ENCODE data around the gene HCAR3.
"Not testable (repeated sequence)": the region's sequence is repeated elsewhere in the genome, so short reads cannot be mapped to it uniquely, and the experiment has no call there.

HCAR3 gene

DNA sequence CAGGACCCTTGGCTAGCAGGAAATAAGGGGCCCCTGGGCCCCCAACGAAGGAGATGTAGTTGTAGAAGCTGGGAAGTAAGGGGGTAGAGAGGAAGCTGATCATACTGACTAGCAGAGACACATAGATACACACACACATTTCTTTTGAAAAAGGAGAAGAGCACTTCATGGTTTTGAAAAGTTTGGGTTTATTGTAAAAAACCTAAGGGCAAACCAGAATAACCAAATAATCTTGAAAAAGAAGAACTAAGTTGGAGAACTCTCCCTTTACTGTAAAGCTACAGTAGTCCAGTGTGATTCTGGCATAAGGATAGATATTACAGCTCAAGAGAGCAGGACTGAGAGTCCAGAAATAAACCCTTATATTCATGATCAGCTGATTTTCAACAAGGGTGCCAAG, 5.8 kb upstream of the HCAR3 start:
- no peak for DNase-seq (ENCODE audit: low spot score)

DNA sequence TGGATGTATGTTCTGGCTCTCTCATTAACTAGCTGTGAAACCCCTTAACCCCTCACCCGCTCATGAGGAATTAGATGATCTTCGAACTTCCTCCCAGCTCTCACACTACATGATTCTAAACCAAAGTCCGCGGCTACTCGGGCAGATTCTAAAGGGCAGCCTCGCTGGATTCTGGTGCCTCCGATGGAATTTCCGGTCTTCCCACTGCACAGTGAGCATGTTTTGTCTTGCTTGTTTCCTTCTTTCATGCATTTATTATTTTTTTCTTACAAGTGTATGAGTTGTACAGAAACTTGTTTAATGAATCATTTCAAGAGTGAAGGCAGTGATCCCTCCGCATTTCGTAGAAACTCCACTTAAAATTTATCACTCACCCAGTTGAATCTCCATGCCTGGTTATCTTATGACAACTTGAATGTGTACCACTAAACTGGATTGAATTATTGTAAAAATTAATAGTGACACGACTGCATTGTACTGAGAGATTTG, 4.5 kb upstream of the HCAR3 start:
- peak; percentile 23 for DNase-seq (ENCODE audit: low spot score)

DNA sequence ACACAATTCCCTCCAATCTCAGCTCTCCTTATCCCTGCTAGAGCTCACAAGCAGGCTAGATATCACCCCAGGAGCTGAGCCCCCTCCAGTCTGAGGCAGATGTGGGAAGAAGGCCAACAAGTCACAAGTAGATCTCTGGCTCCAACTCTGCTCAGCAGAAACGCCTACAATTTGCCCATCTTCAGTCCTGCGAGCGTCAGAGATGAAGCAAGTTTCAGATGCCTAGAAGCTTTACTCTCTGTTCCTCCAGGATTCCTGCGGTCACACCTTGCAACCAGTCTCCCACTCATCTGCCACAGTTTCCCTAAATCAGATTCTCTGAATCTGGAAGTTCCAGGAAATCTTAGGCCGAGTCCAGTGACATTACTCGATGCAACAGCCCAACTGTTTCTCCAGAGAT, 1.4 kb downstream of the HCAR3 start:
- DNase-seq (ENCODE audit: low spot score), result not testable (repeated sequence)

DNA sequence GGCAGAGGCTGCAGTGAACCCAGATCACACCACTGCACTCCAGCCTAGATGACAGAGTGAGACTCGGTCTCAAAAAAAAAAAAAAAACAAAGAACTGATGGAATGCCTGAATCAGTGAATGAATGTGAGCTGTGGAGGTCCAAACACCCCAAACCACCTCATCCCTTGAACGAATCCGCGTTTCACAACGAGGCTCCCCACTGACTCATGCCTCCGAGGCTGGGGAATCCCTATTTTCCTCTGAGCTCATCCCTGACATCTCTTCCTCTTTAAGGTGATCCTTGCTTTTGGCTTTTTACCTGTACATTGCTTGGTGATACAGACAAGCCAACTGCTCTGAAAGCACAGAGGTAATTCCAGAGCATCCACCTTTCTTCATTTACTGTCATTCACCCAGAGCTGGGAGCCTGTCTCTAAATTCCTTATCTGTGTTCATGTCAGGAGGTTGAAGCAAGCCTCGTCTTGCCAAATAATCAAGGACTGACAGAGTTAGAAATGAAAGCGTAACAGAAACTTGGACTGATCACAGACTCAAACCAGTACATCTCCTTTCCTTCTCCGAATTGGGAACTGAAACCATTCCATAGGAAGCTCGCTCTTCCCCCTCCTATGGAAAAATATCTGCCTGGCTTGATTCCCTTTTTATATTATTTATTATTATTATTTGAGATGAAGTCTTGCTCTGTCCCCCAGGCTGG, 3.0 kb downstream of the HCAR3 start:
- DNase-seq (ENCODE audit: low spot score), result not testable (repeated sequence)

DNA sequence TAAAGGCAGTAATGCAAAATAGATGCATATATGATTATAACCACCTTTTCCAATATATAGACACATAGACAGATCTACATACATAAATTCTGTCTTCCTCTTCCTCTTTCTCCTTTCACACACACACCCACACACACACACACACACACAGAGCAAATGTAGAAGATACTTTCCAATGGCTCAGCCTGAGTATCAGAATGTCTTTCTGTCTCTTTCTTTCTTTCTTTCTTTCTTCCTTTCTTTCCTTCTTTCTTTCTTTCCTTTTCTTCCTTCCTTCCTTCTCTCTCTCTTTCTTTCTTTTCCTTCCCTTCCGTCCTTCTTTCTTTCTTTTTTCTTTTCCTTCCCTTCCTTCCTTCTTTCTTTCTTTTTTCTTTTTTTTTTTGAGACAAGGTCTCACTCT, 5.3 kb downstream of the HCAR3 start:
- not testable (repeated sequence) for DNase-seq (ENCODE audit: low spot score)

DNA sequence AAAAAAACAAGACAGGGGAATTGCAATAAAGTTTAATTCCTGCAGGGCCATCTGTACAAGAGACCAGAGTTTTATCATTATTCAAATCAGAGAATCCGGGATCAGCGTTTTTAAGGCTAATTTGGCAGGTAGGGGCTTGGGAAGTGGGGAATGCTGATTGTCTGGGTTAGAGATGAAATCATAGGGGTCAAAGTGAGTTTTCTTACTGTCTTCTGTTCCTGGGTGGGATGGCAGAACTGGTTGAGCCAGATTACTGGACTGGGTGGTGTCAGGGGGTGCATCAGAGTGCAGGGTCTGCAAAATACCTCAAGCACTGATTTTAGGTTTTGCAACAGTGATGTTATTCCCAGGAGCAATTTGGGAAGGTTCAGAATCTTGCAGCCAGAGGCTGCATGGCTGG, 6.3 kb downstream of the HCAR3 start:
- DNase-seq (ENCODE audit: low spot score), result not testable (repeated sequence)

DNA sequence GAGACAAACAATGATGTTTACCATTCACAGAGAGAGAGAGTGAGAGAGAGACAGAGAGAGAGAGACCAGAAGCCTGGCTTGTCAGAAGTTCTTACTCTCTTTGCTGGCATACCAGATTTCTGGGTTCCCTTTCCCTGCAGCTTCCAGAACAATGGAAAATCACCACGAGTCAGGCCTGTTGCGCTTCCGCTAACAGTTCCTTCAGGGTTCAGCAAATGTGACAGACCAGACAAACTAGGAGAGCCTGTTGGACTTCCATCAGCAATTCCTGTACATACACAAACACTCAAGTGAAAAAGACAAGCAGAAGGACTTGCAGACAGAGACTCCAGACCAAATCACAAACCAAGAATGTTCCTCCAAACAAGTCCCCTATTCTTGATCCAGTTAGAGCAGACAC, 7.3 kb downstream of the HCAR3 start:
- DNase-seq (ENCODE audit: low spot score), result not testable (repeated sequence)

DNA sequence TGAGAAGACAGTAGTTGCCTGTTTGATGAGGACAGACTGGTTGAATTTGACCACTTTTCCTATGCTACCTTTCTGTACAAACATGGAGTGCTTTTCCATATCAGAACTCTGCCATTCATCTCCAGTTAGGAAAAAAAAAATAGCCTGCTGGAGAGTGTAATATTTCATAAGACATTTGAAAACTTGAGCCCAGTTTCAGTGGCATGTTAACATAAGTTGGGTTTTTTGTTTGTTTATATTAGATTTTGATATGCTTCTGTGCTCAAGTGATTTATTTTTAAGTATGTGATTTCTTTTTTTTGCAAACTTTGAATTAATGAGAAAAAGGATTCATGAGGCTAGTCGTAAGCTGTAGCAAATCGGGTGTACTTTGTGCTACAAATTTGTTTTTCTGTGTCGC, 12.8 kb downstream of the HCAR3 start:
- not testable (repeated sequence) for DNase-seq (ENCODE audit: low spot score)

DNA sequence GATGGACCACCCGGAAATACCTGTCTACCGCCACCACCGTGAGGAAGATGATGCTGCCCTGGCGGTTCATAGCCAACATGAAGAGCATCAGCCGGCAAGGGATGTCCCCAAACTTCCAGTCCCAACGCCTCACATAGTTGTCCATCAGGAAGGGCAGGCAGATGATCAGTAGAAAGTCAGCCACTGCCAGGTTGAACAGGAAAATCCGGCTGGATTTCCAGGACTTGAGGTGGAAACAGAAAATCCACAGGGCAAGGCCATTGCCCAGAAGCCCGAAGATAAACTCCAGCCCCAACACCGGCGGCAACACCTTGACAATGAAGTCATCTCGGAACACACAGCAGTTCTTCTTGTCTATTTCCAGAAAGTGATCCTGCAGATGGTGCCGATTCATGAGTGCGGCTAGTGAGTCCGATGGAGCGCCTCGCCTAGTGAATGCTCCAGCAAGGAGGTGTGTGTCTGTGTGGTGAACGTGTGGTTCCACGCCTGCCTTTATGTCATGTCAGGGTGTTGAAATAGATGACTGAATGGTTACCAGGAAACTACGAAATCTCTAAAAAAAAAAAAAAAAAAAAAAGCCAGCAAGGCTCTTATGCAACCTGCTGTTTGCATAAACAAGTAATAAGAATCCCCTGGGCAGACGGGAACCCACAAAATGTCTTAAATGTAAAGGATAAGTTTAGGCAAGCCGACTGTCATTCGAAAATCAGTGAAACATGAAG, 13.6 kb downstream of the HCAR3 start, which contains the start of gene HCAR2:
Gene HCAR2, minus strand, starts transcription at position 468 of the 722 bp plus-strand sequence. Its CDS starts 74 bp downstream, at position 394.
- DNase-seq (ENCODE audit: low spot score), result not testable (repeated sequence)

DNA sequence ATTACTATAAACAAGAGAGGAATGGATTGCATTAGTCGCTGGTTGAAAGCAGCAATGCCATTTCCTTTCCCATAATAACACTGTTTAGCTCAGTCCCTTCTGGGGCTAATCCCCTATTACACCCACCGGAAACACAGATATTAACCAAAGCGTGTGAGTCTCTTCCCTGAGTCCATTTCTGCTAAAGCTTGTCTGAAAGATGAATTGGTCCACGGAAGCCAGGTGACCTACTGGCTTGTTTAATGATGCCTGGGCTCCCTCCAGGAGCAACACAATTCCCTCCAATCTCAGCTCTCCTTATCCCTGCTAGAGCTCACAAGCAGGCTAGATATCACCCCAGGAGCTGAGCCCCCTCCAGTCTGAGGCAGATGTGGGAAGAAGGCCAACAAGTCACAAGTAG, 15.1 kb downstream of the HCAR3 start:
- not testable (repeated sequence) for DNase-seq (ENCODE audit: low spot score)

DNA sequence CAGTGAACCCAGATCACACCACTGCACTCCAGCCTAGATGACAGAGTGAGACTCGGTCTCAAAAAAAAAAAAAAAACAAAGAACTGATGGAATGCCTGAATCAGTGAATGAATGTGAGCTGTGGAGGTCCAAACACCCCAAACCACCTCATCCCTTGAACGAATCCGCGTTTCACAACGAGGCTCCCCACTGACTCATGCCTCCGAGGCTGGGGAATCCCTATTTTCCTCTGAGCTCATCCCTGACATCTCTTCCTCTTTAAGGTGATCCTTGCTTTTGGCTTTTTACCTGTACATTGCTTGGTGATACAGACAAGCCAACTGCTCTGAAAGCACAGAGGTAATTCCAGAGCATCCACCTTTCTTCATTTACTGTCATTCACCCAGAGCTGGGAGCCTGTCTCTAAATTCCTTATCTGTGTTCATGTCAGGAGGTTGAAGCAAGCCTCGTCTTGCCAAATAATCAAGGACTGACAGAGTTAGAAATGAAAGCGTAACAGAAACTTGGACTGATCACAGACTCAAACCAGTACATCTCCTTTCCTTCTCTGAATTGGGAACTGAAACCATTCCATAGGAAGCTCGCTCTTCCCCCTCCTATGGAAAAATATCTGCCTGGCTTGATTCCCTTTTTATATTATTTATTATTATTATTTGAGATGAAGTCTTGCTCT, 16.4 kb downstream of the HCAR3 start:
- DNase-seq (ENCODE audit: low spot score), result not testable (repeated sequence)

DNA sequence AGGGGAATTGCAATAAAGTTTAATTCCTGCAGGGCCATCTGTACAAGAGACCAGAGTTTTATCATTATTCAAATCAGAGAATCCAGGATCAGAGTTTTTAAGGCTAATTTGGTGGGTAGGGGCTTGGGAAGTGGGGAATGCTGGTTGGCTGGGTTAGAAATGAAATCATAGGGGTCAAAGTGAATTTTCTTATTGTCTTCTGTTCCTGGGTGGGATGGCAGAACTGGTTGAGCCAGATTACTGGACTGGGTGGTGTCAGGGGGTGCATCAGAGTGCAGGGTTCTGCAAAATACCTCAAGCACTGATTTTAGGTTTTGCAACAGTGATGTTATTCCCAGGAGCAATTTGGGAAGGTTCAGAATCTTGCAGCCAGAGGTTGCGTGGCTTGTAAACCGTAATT, 19.7 kb downstream of the HCAR3 start:
- not testable (repeated sequence) for DNase-seq (ENCODE audit: low spot score)

DNA sequence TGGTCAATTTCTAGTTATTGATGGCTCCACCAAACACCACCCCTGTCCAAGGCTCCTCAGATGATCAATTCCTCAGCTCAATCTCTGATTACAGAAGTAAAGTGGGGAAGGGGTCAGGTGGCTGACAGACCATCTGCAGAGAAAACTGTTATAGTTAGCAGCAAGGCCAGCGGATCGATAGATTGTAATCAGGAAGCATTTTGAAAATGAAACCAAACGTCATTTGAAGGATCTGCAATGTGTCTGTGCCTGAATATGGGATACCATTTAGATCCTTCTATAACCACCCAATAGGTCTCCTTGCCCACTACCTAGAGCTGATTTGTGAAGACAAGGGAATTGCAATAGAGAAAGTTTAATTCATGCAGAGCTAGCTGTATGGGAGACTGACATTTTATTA, 25.0 kb downstream of the HCAR3 start:
- no peak for DNase-seq (ENCODE audit: low spot score)

DNA sequence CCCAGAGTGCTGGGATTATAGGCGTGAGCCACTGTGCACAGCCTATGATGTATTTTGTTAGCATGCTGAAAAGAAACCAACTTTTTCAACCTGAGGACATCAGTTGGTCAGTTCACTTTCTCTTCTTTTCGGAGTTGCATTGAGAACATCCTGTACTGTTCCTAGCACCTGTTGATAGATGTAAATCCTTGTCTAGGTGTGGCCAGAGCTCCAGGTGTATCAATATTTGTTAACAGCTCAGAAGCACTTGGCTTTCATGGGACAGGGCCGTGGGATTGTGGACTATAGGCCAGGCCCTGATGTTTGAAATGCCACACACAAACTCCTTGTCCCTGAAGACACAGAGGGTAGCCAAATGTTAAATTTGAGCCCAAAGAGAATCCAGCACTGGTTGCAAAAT, 28.3 kb downstream of the HCAR3 start:
- DNase-seq (ENCODE audit: low spot score), result no peak

DNA sequence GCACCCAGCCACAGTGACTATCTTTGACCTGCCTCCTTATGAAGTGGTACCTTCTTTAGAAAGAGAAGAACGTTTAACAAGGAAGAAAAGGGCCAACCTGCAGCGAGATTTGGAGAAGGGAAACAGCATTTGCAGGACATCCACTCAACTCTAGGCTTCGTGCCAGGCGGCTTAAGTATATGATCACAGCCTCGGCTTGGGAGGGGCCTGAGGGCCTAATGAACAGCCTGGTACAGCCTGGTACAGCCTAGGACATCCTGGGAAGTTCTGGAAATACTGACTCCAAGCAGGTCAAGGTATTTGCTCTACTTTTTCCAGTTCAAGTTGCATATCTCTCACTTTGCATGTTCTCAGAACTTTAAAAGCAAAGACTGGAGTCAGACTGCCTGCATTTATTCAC, 29.5 kb downstream of the HCAR3 start:
- no peak for DNase-seq (ENCODE audit: low spot score)

DNA sequence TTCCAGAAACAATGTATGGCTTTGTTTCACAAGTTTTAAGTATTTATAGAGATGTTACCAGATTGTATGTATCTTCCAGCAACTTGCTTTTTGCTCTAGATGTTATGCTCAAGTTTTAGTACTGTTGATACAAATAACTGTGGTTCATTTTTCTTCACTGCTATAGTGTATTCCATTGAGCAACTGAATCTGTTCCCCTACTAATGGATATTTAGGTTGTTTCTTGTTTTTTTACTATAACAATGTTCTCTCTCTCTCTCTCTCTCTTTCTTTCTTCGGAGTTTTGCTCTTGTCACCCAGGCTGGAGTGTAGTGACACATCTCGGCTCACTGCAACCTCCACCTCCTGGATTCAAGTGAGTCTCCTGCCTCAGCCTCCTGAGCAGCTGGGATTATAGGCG, 30.1 kb downstream of the HCAR3 start:
- no peak for DNase-seq (ENCODE audit: low spot score)

DNA sequence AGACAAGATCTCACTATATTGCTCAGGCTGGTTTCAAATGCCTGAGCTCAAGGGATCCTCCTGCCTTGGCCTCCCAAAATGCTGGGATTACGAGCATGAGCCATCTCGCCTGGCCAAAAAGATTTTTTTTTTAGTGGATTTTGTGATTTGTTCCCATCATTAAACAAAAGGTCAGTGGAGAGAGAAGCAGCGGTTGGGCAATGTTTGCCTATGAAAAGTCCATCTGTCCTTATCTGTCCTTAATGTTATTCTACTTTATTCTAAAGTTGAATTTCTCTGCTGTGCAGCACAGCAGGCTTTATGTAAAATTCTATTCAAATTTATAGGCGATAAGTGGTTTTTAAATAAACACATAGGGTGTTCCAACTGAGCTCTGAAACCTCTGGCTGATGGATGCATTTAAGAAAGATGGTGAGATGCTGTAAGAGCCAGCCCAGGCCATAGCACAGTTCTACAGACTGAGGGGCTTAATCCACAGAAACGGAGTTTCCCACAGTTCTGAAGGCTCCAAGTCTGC, 32.3 kb downstream of the HCAR3 start:
- no peak for DNase-seq (ENCODE audit: low spot score)

DNA sequence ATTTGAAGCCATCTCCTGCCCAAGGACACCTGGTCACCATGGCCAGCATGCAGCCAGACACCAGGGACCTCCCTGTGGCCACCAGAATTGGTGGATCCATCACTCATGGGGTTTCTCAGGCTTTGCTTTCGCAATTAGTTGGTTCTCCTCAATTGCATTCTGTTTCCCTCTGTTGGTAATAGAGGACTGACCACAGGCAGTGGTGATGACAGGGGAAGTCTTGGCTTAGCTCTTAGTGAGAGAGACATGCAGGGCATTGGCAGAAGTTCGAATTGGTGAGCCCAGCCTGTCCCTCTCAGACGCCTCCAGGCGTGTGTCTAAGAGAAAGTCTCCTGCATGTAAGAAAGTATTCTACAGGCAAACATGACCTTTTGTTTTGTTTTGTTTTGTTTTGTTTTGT, 34.8 kb downstream of the HCAR3 start:
- no peak for DNase-seq (ENCODE audit: low spot score)

DNA sequence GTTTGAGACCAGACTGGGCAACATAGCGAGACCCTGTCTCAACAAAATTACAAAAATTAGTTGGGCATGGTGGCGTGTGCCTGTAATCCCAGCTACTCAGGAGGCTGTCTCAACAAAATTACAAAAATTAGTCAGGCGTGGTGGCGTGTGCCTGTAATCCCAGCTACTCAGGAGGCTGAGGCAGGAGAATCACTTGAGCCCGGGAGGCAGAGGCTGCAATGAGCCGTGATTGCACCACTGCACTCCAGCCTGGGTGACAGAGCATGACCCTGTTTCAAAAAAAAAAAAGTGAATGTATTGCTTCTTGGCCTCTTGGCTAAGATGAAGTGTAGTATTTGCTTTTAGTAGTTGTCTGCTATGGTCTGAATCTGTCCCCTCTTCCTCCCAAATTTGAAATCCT, 35.6 kb downstream of the HCAR3 start:
- not testable (repeated sequence) for DNase-seq (ENCODE audit: low spot score)

DNA sequence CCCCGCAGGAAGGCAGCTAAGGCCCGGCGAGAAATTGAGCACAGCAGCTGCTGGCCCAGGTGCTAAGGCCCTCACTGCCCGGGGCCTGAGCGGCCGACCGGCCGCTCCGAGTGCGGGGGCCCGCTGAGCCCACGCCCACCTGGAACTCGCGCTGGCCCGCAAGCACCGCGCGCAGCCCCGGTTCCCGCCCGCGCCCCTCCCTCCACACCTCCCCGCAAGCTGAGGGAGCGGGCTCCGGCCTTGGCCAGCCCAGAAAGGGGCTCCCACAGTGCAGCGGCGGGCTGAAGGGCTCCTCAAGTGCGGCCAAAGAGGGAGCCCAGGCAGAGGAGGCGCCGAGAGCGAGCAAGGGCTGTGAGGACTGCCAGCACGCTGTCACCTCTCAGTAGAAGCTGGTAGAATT, 39.8 kb downstream of the HCAR3 start:
- DNase-seq (ENCODE audit: low spot score), result not testable (repeated sequence)

DNA sequence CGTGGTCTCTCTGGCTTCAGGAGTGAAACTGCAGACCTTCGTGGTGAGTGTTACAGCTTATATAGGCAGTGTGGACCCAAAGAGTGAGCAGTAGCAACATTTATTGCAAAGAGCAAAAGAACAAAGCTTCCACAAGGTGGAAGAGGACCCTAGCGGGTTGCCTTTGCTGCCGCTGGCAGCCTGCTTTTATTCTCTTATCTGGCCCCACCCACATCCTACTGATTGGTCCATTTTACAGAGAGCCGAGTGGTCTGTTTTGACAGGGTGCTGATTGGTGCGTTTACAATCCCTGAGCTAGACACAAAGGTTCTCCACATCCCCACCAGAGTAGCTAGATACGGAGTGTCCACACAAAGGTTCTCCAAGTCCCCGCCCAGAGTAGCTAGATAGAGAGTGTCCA, 40.6 kb downstream of the HCAR3 start:
- DNase-seq (ENCODE audit: low spot score), result not testable (repeated sequence)

DNA sequence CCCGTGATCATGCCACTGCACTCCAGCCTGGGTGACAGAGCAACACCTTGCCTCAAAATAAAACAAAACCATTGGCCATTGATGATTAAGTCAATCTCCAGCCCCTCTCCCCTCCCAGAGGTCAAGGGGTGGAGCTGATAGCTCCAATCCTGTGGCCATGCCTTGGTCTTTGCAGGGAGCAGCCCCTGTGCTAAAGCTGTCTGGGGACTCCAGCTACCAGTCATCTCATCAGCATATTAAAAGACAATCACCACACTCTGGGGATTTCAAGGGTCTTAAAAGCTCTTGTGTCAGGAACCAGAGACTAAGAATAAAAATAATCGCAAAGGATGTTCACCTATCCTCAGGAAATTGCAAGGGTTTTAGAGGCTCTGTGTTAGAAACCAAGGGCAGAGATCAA, 44.1 kb downstream of the HCAR3 start:
- no peak for DNase-seq (ENCODE audit: low spot score)

Measured in kidney capillary endothelial cell (primary cell).